Muscle of leg (tissue), 11 donors: ENCODE results near the gene MARCHF5. TPM values are rescaled to one million over a fixed set of nuclear protein-coding genes. Genes with fewer than 3 reads are reported as not detected.
A peak's percentile ranks its signal among the peaks of the same experiment; 100 is the strongest.
"Not testable (repeated sequence)": the region's sequence is repeated elsewhere in the genome, so short reads cannot be mapped to it uniquely, and the experiment has no call there.

Experiments
- DNase-seq: peaks from one replicate; pipeline ENCODE4 v3.0.0; 2013
- H3K27ac ChIP-seq: one replicate; pipeline ENCODE4 v1.5.1; 2013; ENCODE audit warnings: mild to moderate bottlenecking, low read length, control low read depth
- H3K27me3 ChIP-seq: one replicate; pipeline ENCODE4 v1.6.1; 2013; ENCODE audit warnings: low read length; ENCODE audit not compliant: control insufficient read depth, insufficient read depth
- H3K36me3 ChIP-seq: one replicate; pipeline ENCODE4 v1.6.1; 2013; ENCODE audit warnings: low read length; ENCODE audit not compliant: control insufficient read depth, insufficient read depth
- H3K4me1 ChIP-seq: one replicate; pipeline ENCODE4 v1.6.1; 2013; ENCODE audit warnings: low read length; ENCODE audit not compliant: control insufficient read depth, insufficient read depth
- H3K4me3 ChIP-seq: one replicate; pipeline ENCODE4 v1.5.1; 2013; ENCODE audit warnings: low read length, control low read depth
- H3K9me3 ChIP-seq: replicated peaks from 2 replicates; pipeline ENCODE4 v1.6.1; 2013; ENCODE audit warnings: low read depth, low read length; ENCODE audit not compliant: control insufficient read depth
- WGBS: methylation state at CpG from one replicate; pipeline ENCODE4 v1.1.5; 2013; ENCODE audit warnings: missing lambda C conversion rate; ENCODE audit not compliant: insufficient coverage; 5-methylcytosine and 5-hydroxymethylcytosine counted together
- polyA plus RNA-seq, 8 donors: library from polyadenylated mRNA; unstranded; fragments of 120-200 nt; gene quantifications; one replicate each; pipeline versions ENCODE4 v1.2.1 to v1.2.3, GENCODE V29; 2013; ENCODE audit warnings: inconsistent platforms in 1 of 8, low replicate concordance in 1 of 8; ENCODE audit not compliant: insufficient read length in 8 of 8, insufficient read depth in 1 of 8
- total RNA-seq: library from RNA; stranded (reverse); fragments of 120-200 nt; gene quantifications from one replicate; pipeline ENCODE4 v1.2.4, GENCODE V29; 2013

MARCHF5 gene
- total and polyA plus RNA-seq, 9 donors: 7.8 to 38.5 (median 29.0) TPM

GRCh38 chr10:92382631-92383030 lies 91.7 kb downstream of the MARCHF5 start:
- no peak overlapping the region for H3K4me3 ChIP-seq
- H3K9me3 ChIP-seq: no peaks in the 10 kb centered on the region
- no peaks in the 10 kb centered on the region for H3K27me3 ChIP-seq
- no peak overlapping the region for H3K27ac ChIP-seq
- no peaks in the 10 kb centered on the region for H3K36me3 ChIP-seq
- WGBS: 0% methylated on average over 1 of the region's 4 CpGs
- no peaks in the 10 kb centered on the region for H3K4me1 ChIP-seq
- no peak for DNase-seq

GRCh38 chr10:92384741-92385140 lies 93.8 kb downstream of the MARCHF5 start:
- H3K4me1 ChIP-seq: no peaks in the 10 kb centered on the region
- H3K27me3 ChIP-seq: no peaks in the 10 kb centered on the region
- H3K27ac ChIP-seq: no peak overlapping the region
- H3K4me3 ChIP-seq: no peak overlapping the region
- no peaks in the 10 kb centered on the region for H3K36me3 ChIP-seq
- DNase-seq: no peak
- no CpG with 5 or more reads among the region's 2 CpGs for WGBS
- no peaks in the 10 kb centered on the region for H3K9me3 ChIP-seq

- no peaks in the 10 kb centered on the region for H3K36me3 ChIP-seq
- no CpG with 5 or more reads among the region's 2 CpGs for WGBS
- H3K4me1 ChIP-seq: no peaks in the 10 kb centered on the region
- no peaks in the 10 kb centered on the region for H3K9me3 ChIP-seq
- no peak overlapping the region for H3K4me3 ChIP-seq
- no peak for DNase-seq
- H3K27ac ChIP-seq: no peak overlapping the region
- no peaks in the 10 kb centered on the region for H3K27me3 ChIP-seq
Measured at GRCh38 chr10:92385831-92386230, 94.9 kb downstream of the MARCHF5 start.

GRCh38 chr10:92387289-92387940 lies 96.4 kb downstream of the MARCHF5 start:
- H3K36me3 ChIP-seq: no peaks in the 10 kb centered on the region
- no peaks in the 10 kb centered on the region for H3K27me3 ChIP-seq
- DNase-seq: peak; percentile 78
- WGBS: 50% methylated on average over 5 of the region's 11 CpGs
- H3K4me1 ChIP-seq: no peaks in the 10 kb centered on the region
- no peak overlapping the region for H3K27ac ChIP-seq
- no peaks in the 10 kb centered on the region for H3K9me3 ChIP-seq
- no peak overlapping the region for H3K4me3 ChIP-seq

- not testable (repeated sequence) for H3K9me3 ChIP-seq, H3K36me3 ChIP-seq, DNase-seq, H3K4me1 ChIP-seq, H3K27me3 ChIP-seq, H3K27ac ChIP-seq, H3K4me3 ChIP-seq
- no CpG with 5 or more reads among the region's 1 CpG for WGBS
Measured at GRCh38 chr10:92393173-92393572, 102.2 kb downstream of the MARCHF5 start.

- no peak for DNase-seq
- no peak overlapping the region for H3K4me3 ChIP-seq
- no peaks in the 10 kb centered on the region for H3K27me3 ChIP-seq
- H3K4me1 ChIP-seq: no peaks in the 10 kb centered on the region
- no peaks in the 10 kb centered on the region for H3K36me3 ChIP-seq
- no peak overlapping the region for H3K27ac ChIP-seq
- WGBS: 61% methylated on average over 3 of the region's 4 CpGs
- no peaks in the 10 kb centered on the region for H3K9me3 ChIP-seq
Measured at GRCh38 chr10:92395271-92395670, 104.3 kb downstream of the MARCHF5 start.

GRCh38 chr10:92402234-92402633 lies 111.3 kb downstream of the MARCHF5 start:
- H3K27me3 ChIP-seq, H3K36me3 ChIP-seq, DNase-seq, H3K27ac ChIP-seq, H3K9me3 ChIP-seq, H3K4me3 ChIP-seq, H3K4me1 ChIP-seq: not testable (repeated sequence)
- no CpG with 5 or more reads among the region's 5 CpGs for WGBS

Other genes with a start within 250 kb of the MARCHF5 start
- gene CPEB3, start 89 bp upstream of the MARCHF5 start, total RNA-seq: 2.0 TPM
- gene CPEB3, start 89 bp upstream of the MARCHF5 start, polyA plus RNA-seq: 1 to 10 TPM; 2.6 to 3.3 (median 3.1) TPM